Kidney (tissue), 14 donors: ENCODE measurements around the gene ARHGAP26. TPM values are rescaled to one million over a fixed set of nuclear protein-coding genes. Genes with fewer than 3 reads are reported as not detected.

Experiments used
- DNase-seq, 5 donors: peaks; one replicate each; pipeline ENCODE4 v3.0.0-alpha.2; 2013 to 2020
- FAIRE-seq: peaks from 2 replicates; lab custom pipeline; 2012; peaks lifted over from hg19 to GRCh38; lab: Jason Lieb, UNC
- H3K27ac ChIP-seq, 2 donors: one replicate each; pipeline ENCODE4 v1.7.0; 2013; ENCODE audit warnings: low read depth in 2 of 2, low read length in 2 of 2, inconsistent platforms in 1 of 2
- H3K27me3 ChIP-seq: one replicate; pipeline ENCODE4 v1.7.1; 2013; ENCODE audit warnings: low read length, inconsistent platforms; ENCODE audit not compliant: control insufficient read depth, insufficient read depth
- H3K36me3 ChIP-seq, 3 donors: one replicate each; pipeline versions ENCODE4 v1.7.0 to v1.7.1; 2013; ENCODE audit warnings: low read length in 3 of 3, control low read depth in 1 of 3, inconsistent platforms in 1 of 3; ENCODE audit not compliant: insufficient read depth in 3 of 3, control insufficient read depth in 2 of 3
- H3K4me1 ChIP-seq, 3 donors: one replicate each; pipeline versions ENCODE4 v1.7.0 to v1.7.1; 2013; ENCODE audit warnings: low read length in 3 of 3, inconsistent platforms in 1 of 3, low read depth in 1 of 3; ENCODE audit not compliant: control insufficient read depth in 2 of 3, insufficient read depth in 2 of 3
- H3K4me3 ChIP-seq, 3 donors: one replicate each; pipeline versions ENCODE4 v1.7.0 to v1.8.1; 2013; ENCODE audit warnings: low read length in 3 of 3, control low read depth in 1 of 3, inconsistent platforms in 1 of 3
- H3K9ac ChIP-seq, 3 donors: one replicate each; pipeline versions ENCODE4 v1.7.0 to v1.7.1; 2013; ENCODE audit warnings: low read length in 3 of 3, control low read depth in 1 of 3, inconsistent platforms in 1 of 3
- H3K9me3 ChIP-seq, 3 donors: one replicate each; pipeline versions ENCODE4 v1.7.0 to v1.7.1; 2013; ENCODE audit warnings: low read length in 3 of 3, control low read depth in 1 of 3, inconsistent platforms in 1 of 3; ENCODE audit not compliant: control insufficient read depth in 2 of 3, insufficient read depth in 1 of 3
- CTCF ChIP-seq: IDR thresholded peaks from 3 replicates; pipeline ENCODE4 v1.5.1; 2012; ENCODE audit warnings: mild to moderate bottlenecking, moderate library complexity, borderline replicate concordance; ENCODE audit not compliant: insufficient read depth; ENCODE audit errors: extremely low read depth
- intact Hi-C: fragments of 100-400 bp; cut with DNase I; formaldehyde crosslinking; loops from one replicate; pipeline ENCODE4 v1.11.1; 2022
- polyA plus RNA-seq: library from polyadenylated mRNA; stranded (reverse); fragments of 350-450 nt; fragmentation: Illumina TruSeq; extraction: RNeasy Lipid Tissue Mini Kit (QIAGEN cat#74804); gene quantifications from one replicate; pipeline ENCODE4 v1.2.3, GENCODE V29; 2014; ENCODE audit warnings: low read depth, low replicate concordance; ENCODE audit not compliant: insufficient read depth
- total RNA-seq: library from RNA; stranded (reverse); fragmentation: NEBNext Ultra II Directional; extraction: Animal tissue kit (Norgen Biotek cat#: 25700); gene quantifications from one replicate; pipeline ENCODE4 v1.2.1, GENCODE V29; 2021
- donor health status: control.
- donor health status: control.
- donor health status: control.
- donor health status: control.
- donor health status: control.
- donor health status: DM: yes; HTN: yes; CAD: no.
- donor health status: Normal renal cell carcinoma (clear cell type).

The ARHGAP26 gene
- total and polyA plus RNA-seq, 2 donors from 2014 or later = 2.5 to 85.7 TPM

GRCh38 chr5:143056792-143057579 lies 286.8 kb downstream of the ARHGAP26 start:
- intact Hi-C loops = no loop called here
- Histone ChIP-seq H3K9ac (no peak overlapping the region), H3K27ac (no peak overlapping the region), H3K36me3 (peaks cover 0 to 4% (median 2%) of the 10 kb centered on the region in 3 donors), H3K9me3 (no peaks in the 10 kb centered on the region), H3K4me3 (no peak overlapping the region), H3K4me1 (peaks cover 0 to 4% (median under 1%) of the 10 kb centered on the region in 3 donors), H3K27me3 (no peaks in the 10 kb centered on the region)
- DNase-seq = no peak
- no peak for TF ChIP-seq CTCF
- no peak for FAIRE-seq

- no peak overlapping the region for H3K27ac ChIP-seq
- peaks cover 0 to 4% (median 0%) of the 10 kb centered on the region in 3 donors for H3K4me1 ChIP-seq
- no peak for FAIRE-seq
- intact Hi-C loops = no loop called here
- H3K36me3 ChIP-seq = peaks cover 0 to 4% (median 2%) of the 10 kb centered on the region in 3 donors
- H3K27me3 ChIP-seq = no peaks in the 10 kb centered on the region
- no peak for DNase-seq
- H3K9me3 ChIP-seq = no peaks in the 10 kb centered on the region
- no peak overlapping the region for H3K4me3 ChIP-seq
- TF ChIP-seq CTCF = no peak
- no peak overlapping the region for H3K9ac ChIP-seq
Measured at GRCh38 chr5:143057580-143057999, 287.4 kb downstream of the ARHGAP26 start.

- no peak for FAIRE-seq
Measured at GRCh38 chr5:143059355-143059754, 289.2 kb downstream of the ARHGAP26 start.

More at GRCh38 chr5:143059355-143059754, 289.2 kb downstream of the ARHGAP26 start:
- Histone ChIP-seq H3K36me3 (peaks cover 0 to 4% (median 2%) of the 10 kb centered on the region in 3 donors), H3K9ac (no peak overlapping the region), H3K9me3 (no peaks in the 10 kb centered on the region), H3K27me3 (no peaks in the 10 kb centered on the region), H3K4me1 (peaks cover 0 to 16% (median 11%) of the 10 kb centered on the region in 3 donors), H3K4me3 (no peak overlapping the region), H3K27ac (no peak overlapping the region)
- no peak for TF ChIP-seq CTCF
- intact Hi-C loops = no loop called here
- DNase-seq = no peak
